PC-3 (cell line): ENCODE results near the gene CPD. TPM values are rescaled to one million over a fixed set of nuclear protein-coding genes. Genes with fewer than 3 reads are reported as not detected.
"Not testable (repeated sequence)": the region's sequence is repeated elsewhere in the genome, so short reads cannot be mapped to it uniquely, and the experiment has no call there.

Experiments
- ATAC-seq: fragments of 200-7000 bp; cut with Tn5 transposase; 2 replicates; pipeline ENCODE4 v1.9.1; 2020; ENCODE audit warnings: mild to moderate bottlenecking, moderate library complexity
- BruUV-seq: library from RNA; stranded (reverse); fragments of 400-500 nt; replicated peaks from 2 replicates; lab custom pipeline; 2021; lab: Mats Ljungman, UMichigan
- CTCF ChIA-PET: fragments of 300-600 bp; sonication (Branson Sonifier 250); formaldehyde crosslinking; loops from one replicate; lab custom pipeline; 2022; ENCODE audit warnings: antibody characterized with exemption; lab: Charles Lee
- POLR2A ChIA-PET: fragments of 300-600 bp; sonication (Branson Sonifier 250); formaldehyde crosslinking; loops from one replicate; lab custom pipeline; 2022; ENCODE audit warnings: antibody characterized with exemption; ENCODE audit not compliant: unreplicated experiment; lab: Charles Lee
- DNase-seq: peaks from one replicate; pipeline ENCODE4 v3.0.0-alpha.2; 2015
- H2AFZ ChIP-seq: fragments of 300-600 bp; sonication (generic); 2 replicates; pipeline ENCODE4 v1.6.0; 2016; ENCODE audit warnings: antibody characterized with exemption, low read length
- H3F3A ChIP-seq: fragments of 300-600 bp; sonication (generic); one replicate; pipeline ENCODE4 v1.6.0; 2017; ENCODE audit warnings: antibody characterized with exemption, low read length, control low read depth, mild to moderate bottlenecking; ENCODE audit not compliant: unreplicated experiment
- H3K27ac ChIP-seq: fragments of 300-600 bp; sonication (generic); 2 replicates; pipeline ENCODE4 v1.5.1; 2016; ENCODE audit warnings: mild to moderate bottlenecking, low read length
- H3K27me3 ChIP-seq: fragments of 300-600 bp; sonication (generic); 2 replicates; pipeline ENCODE4 v1.6.1; 2016; ENCODE audit warnings: low read length, mixed read lengths
- H3K36me3 ChIP-seq: fragments of 300-600 bp; sonication (generic); 2 replicates; pipeline ENCODE4 v1.6.1; 2016; ENCODE audit warnings: low read depth, mixed run types, low read length, mixed read lengths
- H3K4me1 ChIP-seq: fragments of 300-600 bp; sonication (generic); 2 replicates; pipeline ENCODE4 v1.5.1; 2016; ENCODE audit warnings: low read length; ENCODE audit not compliant: insufficient read depth
- H3K4me2 ChIP-seq: fragments of 300-600 bp; sonication (generic); 2 replicates; pipeline ENCODE4 v1.6.0; 2016; ENCODE audit warnings: low read length
- H3K4me3 ChIP-seq: fragments of 300-600 bp; sonication (generic); 2 replicates; pipeline ENCODE4 v1.5.1; 2016; ENCODE audit warnings: mild to moderate bottlenecking, low read length, mixed read lengths
- H3K79me2 ChIP-seq: fragments of 300-600 bp; sonication (generic); 2 replicates; pipeline ENCODE4 v1.6.1; 2017; ENCODE audit warnings: low read length, mixed read lengths
- H3K9ac ChIP-seq: fragments of 300-600 bp; sonication (generic); 2 replicates; pipeline ENCODE4 v1.6.0; 2016; ENCODE audit warnings: mild to moderate bottlenecking, low read length
- H3K9me2 ChIP-seq: fragments of 300-600 bp; sonication (generic); replicated peaks from 2 replicates; pipeline ENCODE4 v1.6.1; 2016; ENCODE audit warnings: mixed run types, low read length, mixed read lengths
- H3K9me3 ChIP-seq: fragments of 300-600 bp; sonication (generic); 2 replicates; pipeline ENCODE4 v1.6.1; 2016; ENCODE audit warnings: low read length, mixed read lengths
- H4K20me1 ChIP-seq: fragments of 300-600 bp; sonication (generic); 2 replicates; pipeline ENCODE4 v1.6.1; 2016; ENCODE audit warnings: low read length, mixed read lengths
- EZH2 ChIP-seq: fragments of 300-600 bp; sonication (generic); IDR thresholded peaks from one replicate; pipeline ENCODE4 v1.6.1; 2017; ENCODE audit warnings: antibody characterized with exemption, mild to moderate bottlenecking, low read length; ENCODE audit not compliant: unreplicated experiment
- EZH2phosphoT487 ChIP-seq: fragments of 300-600 bp; sonication (generic); IDR thresholded peaks from 2 replicates; pipeline ENCODE4 v1.6.1; 2018; ENCODE audit warnings: mild to moderate bottlenecking, antibody characterized with exemption, low read length, borderline replicate concordance
- intact Hi-C: fragments of 100-400 bp; cut with micrococcal nuclease; formaldehyde crosslinking; loops from 2 replicates; pipeline ENCODE4 v1.9.0; 2023
- total RNA-seq: library from RNA; depleted of rRNA; stranded (reverse); fragments of >200 nt; gene quantifications from 2 replicates; pipeline ENCODE4 v1.2.3, GENCODE V29; 2014
- TF ChIP-seq, protein P1 (sequence below): fragments of 300-600 bp; sonication (generic); conservative IDR thresholded peaks from 2 replicates; pipeline ENCODE4 v1.5.1; 2017; ENCODE audit warnings: antibody characterized with exemption, low read depth, mild to moderate bottlenecking, low read length

CPD gene
- total RNA-seq, 1 experiment from 2014 or later = 30.9 TPM

- POLR2A ChIA-PET = no interaction called here
These were observed 19.8 kb downstream of the CPD start for GRCh38 chr17:30398328-30399041.

DNA sequence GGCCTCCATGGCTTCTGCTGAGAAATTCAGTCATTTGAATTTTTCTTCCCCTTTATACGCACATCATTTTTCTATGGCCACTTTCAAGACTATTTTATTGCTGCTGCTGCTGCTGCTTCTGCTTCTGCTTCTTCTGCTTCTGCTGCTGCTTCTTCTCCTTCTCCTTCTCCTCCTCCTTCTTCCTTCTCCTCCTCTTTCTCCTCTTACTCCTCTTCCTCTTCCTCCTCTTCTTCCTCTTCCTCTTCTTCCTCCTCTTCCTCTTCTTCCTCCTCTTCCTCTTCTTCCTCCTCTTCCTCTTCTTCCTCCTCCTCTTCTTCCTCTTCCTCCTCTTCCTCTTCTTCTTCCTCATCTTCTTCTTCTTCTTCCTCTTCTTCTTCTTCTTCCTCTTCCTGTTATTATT lies 22.4 kb downstream of the CPD start:
- Histone ChIP-seq H2AFZ (no peak overlapping the region), H3K9me2 (no peaks in the 10 kb centered on the region), H3K79me2 (no peaks in the 10 kb centered on the region), H3K9ac (no peak overlapping the region), H3K4me2 (no peak overlapping the region), H3K27me3 (no peaks in the 10 kb centered on the region), H3K36me3 (no peaks in the 10 kb centered on the region), H3F3A (no peaks in the 10 kb centered on the region), H3K4me3 (no peak overlapping the region), H3K9me3 (no peaks in the 10 kb centered on the region), H3K27ac (no peak overlapping the region), H4K20me1 (no peaks in the 10 kb centered on the region), H3K4me1 (no peaks in the 10 kb centered on the region)
- ATAC-seq = no peak
- POLR2A ChIA-PET = no interaction called here
- intact Hi-C loops = no loop called here
- no peak for DNase-seq
- no TSS peak for BruUV-seq
- CTCF ChIA-PET = no interaction called here
- TF ChIP-seq EZH2 (no peak), EZH2phosphoT487 (no peak)
- TF ChIP-seq, protein P1, sequence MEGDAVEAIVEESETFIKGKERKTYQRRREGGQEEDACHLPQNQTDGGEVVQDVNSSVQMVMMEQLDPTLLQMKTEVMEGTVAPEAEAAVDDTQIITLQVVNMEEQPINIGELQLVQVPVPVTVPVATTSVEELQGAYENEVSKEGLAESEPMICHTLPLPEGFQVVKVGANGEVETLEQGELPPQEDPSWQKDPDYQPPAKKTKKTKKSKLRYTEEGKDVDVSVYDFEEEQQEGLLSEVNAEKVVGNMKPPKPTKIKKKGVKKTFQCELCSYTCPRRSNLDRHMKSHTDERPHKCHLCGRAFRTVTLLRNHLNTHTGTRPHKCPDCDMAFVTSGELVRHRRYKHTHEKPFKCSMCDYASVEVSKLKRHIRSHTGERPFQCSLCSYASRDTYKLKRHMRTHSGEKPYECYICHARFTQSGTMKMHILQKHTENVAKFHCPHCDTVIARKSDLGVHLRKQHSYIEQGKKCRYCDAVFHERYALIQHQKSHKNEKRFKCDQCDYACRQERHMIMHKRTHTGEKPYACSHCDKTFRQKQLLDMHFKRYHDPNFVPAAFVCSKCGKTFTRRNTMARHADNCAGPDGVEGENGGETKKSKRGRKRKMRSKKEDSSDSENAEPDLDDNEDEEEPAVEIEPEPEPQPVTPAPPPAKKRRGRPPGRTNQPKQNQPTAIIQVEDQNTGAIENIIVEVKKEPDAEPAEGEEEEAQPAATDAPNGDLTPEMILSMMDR = no peak

More at GRCh38 chr17:30398328-30399041, 19.8 kb downstream of the CPD start:
- Histone ChIP-seq H2AFZ (no peak overlapping the region), H4K20me1 (no peaks in the 10 kb centered on the region), H3K9me3 (no peaks in the 10 kb centered on the region), H3K9me2 (no peaks in the 10 kb centered on the region), H3K36me3 (no peaks in the 10 kb centered on the region), H3K27me3 (no peaks in the 10 kb centered on the region), H3K4me3 (no peak overlapping the region), H3K4me2 (no peak overlapping the region), H3K27ac (no peak overlapping the region), H3K4me1 (no peaks in the 10 kb centered on the region), H3F3A (no peaks in the 10 kb centered on the region), H3K9ac (no peak overlapping the region), H3K79me2 (no peaks in the 10 kb centered on the region)
- no peak for DNase-seq
- CTCF ChIA-PET = no interaction called here
- ATAC-seq = no peak
- intact Hi-C loops = no loop called here
- no peak for TF ChIP-seq EZH2phosphoT487
- TF ChIP-seq, protein P1 = no peak
- TF ChIP-seq EZH2 = no peak
- BruUV-seq = no TSS peak

DNA sequence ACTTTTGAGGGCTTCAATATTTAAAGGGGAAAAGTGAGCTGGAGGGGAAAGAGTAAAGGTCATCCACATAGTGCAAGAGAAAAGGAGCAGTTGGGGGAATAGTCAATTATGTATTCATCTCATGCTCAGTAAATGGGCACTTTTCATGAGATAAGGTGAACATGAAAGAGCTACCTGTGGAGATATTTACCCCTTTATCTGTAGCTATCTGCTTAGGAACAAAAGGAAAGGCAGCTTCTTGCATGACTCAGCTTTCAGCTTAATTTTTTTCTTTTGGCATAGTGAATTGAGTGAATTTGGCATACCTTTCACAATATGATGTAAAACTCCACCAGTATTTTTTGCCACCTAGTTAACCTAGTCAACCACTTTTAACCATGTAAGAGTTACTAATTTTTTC lies 26.4 kb downstream of the CPD start:
- Histone ChIP-seq H3K9me2 (no peaks in the 10 kb centered on the region), H3K27me3 (no peaks in the 10 kb centered on the region), H4K20me1 (no peaks in the 10 kb centered on the region), H3K79me2 (no peaks in the 10 kb centered on the region), H3K4me2 (no peak overlapping the region), H3K27ac (no peak overlapping the region), H3K4me1 (no peaks in the 10 kb centered on the region), H3F3A (no peaks in the 10 kb centered on the region), H3K4me3 (no peak overlapping the region), H3K9ac (no peak overlapping the region), H3K9me3 (no peaks in the 10 kb centered on the region), H3K36me3 (no peaks in the 10 kb centered on the region), H2AFZ (no peak overlapping the region)
- no peak for ATAC-seq
- intact Hi-C loops = no loop called here
- ChIA-PET POLR2A (no interaction called here), CTCF (no interaction called here)
- TF ChIP-seq EZH2phosphoT487 (no peak), EZH2 (no peak)
- TF ChIP-seq, protein P1 = no peak
- BruUV-seq = no TSS peak
- no peak for DNase-seq

DNA sequence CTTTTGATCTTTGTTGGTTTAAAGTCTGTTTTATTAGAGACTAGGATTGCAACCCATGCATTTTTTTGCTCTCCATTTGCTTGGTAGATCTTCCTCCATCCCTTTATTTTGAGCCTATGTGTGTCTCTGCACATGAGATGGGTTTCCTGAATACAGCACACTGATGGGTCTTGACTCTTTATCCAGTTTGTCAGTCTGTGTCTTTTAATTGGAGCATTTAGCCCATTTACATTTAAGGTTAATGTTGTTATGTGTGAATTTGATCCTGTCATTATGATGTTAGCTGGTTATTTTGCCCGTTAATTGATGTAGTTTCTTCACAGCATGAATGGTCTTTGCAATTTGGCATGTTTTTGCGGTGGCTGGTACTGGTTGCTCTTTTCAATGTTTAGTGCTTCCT lies 31.9 kb downstream of the CPD start:
- H3K4me3 ChIP-seq, H3K9me3 ChIP-seq, H3K9me2 ChIP-seq, H4K20me1 ChIP-seq, POLR2A ChIA-PET, ATAC-seq, H3K27me3 ChIP-seq, H3K4me1 ChIP-seq, intact Hi-C loops, BruUV-seq, H3K4me2 ChIP-seq, H3K79me2 ChIP-seq, H3F3A ChIP-seq, DNase-seq, H3K9ac ChIP-seq, CTCF ChIA-PET, H2AFZ ChIP-seq, H3K27ac ChIP-seq, H3K36me3 ChIP-seq: not testable (repeated sequence)
